ENCODE measurements around the gene PABPC1L.

Gene PABPC1L

DNA sequence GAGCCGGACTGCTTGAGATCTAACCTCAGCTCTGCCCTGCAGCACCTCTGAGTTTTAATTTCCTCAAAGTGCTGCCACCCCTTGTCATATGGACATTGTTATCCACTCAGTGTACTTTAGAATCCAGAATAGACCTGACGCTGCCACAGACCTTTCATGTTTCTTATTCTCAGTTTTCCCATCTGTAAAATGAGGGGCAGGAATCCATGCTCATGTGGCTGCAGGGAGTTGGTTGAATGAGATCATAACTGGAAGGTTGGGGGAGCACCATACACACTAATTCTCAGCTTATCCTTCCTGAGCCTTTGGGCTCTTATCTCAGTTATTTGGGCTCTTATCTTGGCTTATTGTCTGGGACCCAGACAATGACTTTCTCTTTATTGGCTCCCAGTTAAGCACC is 2.3 kb downstream of the PABPC1L start:
- Mint-ChIP-seq H3K4me3 (peak overlapping the region; percentile 16), H3K27ac (no peak overlapping the region)
- CTCF ChIA-PET = interaction anchor here (0.7 to 2.1 kb wide), 2 partner anchors 24 to 184 kb away, joined by 3 to 9 read pairs; no protein-coding TSS in a partner anchor

DNA sequence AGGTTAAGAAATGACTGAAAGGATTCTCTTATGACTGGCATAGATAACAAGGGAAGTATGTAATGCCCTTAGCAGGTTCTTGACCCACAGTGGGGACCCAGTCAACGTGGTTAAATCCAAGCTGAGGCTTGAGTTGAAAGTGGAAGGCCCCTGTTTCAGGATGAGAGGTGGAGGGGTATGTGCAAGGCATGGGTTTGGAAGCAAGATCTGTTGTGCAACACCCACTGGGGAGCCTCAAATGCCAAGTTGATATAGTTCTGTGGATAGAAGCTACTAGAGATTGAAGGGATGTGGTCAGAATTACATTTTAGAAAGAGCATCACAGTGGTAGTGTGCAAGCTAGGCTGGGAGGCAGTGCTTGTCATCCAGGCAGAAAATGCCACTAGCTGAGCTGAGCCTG is 5.1 kb downstream of the PABPC1L start:
- Mint-ChIP-seq H3K27me3 (no peaks in the 10 kb centered on the region), H3K4me3 (no peak overlapping the region), H3K9me3 (no peaks in the 10 kb centered on the region), H3K27ac (peak overlapping the region; percentile 53), H3K36me3 (peaks cover 25% of the 10 kb centered on the region), H3K4me1 (peaks cover 36% of the 10 kb centered on the region)
- DNase-seq = no peak
- CTCF ChIA-PET = no interaction called here

More for the DNA sequence above, 2.3 kb downstream of the PABPC1L start:
- H3K9me3 Mint-ChIP-seq = no peaks in the 10 kb centered on the region
- DNase-seq = no peak
- peaks cover 35% of the 10 kb centered on the region for H3K36me3 Mint-ChIP-seq
- H3K27me3 Mint-ChIP-seq = no peaks in the 10 kb centered on the region
- H3K4me1 Mint-ChIP-seq = peaks cover 49% of the 10 kb centered on the region

DNA sequence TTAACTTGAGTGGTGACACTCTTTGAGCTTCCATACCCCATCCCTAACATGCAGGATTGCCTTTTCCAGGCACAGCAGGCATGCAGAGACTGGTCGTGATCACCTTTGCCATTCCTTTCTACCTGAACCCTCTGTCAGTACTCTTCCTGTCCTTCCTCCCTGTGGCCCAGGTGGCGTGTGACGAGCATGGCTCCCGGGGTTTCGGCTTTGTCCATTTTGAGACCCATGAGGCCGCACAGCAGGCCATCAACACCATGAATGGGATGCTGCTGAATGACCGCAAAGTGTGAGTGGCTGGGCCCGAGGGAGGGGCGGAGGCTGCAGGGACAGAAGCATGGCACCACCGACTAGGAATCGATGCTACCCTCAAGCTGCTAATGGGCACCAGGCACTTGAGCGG is 6.7 kb downstream of the PABPC1L start:
- H3K4me3 Mint-ChIP-seq = no peak overlapping the region
- H3K27ac Mint-ChIP-seq = no peak overlapping the region
- no peaks in the 10 kb centered on the region for H3K9me3 Mint-ChIP-seq
- DNase-seq = no peak
- peaks cover 25% of the 10 kb centered on the region for H3K36me3 Mint-ChIP-seq
- H3K4me1 Mint-ChIP-seq = peaks cover 22% of the 10 kb centered on the region
- CTCF ChIA-PET = no interaction called here
- H3K27me3 Mint-ChIP-seq = no peaks in the 10 kb centered on the region

DNA sequence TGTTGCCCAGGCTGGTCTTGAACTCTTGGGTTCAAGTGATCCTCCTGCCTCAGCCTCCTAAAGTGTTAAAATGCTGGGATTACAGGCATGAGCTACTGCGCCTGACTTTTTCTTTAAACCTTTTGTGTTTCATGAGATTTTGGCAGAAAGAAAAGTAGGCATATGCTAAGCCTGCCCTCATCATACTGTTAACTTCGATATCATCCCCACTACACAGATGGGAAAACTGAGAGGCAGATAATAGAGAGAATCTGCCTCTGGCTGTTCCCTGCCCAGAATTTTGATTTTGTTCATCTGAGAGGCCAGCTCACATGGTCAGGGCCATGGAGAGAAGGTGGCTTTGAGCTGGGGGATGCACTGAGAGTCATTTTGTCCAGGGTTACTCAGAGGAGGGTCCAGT is 7.5 kb downstream of the PABPC1L start:
- CTCF ChIA-PET = interaction anchor here (1.1 kb wide), 1 partner anchor 377 kb away, joined by 3 read pairs; no protein-coding TSS in a partner anchor
- no peak for DNase-seq
- Mint-ChIP-seq H3K27me3 (no peaks in the 10 kb centered on the region), H3K36me3 (peaks cover 22% of the 10 kb centered on the region), H3K4me1 (peaks cover 22% of the 10 kb centered on the region), H3K9me3 (no peaks in the 10 kb centered on the region), H3K4me3 (no peak overlapping the region), H3K27ac (no peak overlapping the region)

- H3K4me1 Mint-ChIP-seq = peaks cover 18% of the 10 kb centered on the region
- DNase-seq = no peak
- H3K4me3 Mint-ChIP-seq = no peak overlapping the region
- no peaks in the 10 kb centered on the region for H3K27me3 Mint-ChIP-seq
- H3K27ac Mint-ChIP-seq = no peak overlapping the region
- no peaks in the 10 kb centered on the region for H3K9me3 Mint-ChIP-seq
- CTCF ChIA-PET = no interaction called here
- peaks cover 13% of the 10 kb centered on the region for H3K36me3 Mint-ChIP-seq
Observed at GRCh38 chr20:44918342-44918741, 8.5 kb downstream of the PABPC1L start.

GRCh38 chr20:44918761-44919160 is 8.9 kb downstream of the PABPC1L start:
- DNase-seq = no peak
- H3K27ac Mint-ChIP-seq = no peak overlapping the region
- H3K4me3 Mint-ChIP-seq = no peak overlapping the region
- H3K9me3 Mint-ChIP-seq = no peaks in the 10 kb centered on the region
- H3K36me3 Mint-ChIP-seq = peaks cover 8% of the 10 kb centered on the region
- CTCF ChIA-PET = interaction anchor here (0.6 kb wide), 1 partner anchor 39 kb away, joined by 4 read pairs; no protein-coding TSS in a partner anchor
- H3K4me1 Mint-ChIP-seq = peaks cover 14% of the 10 kb centered on the region
- H3K27me3 Mint-ChIP-seq = no peaks in the 10 kb centered on the region

DNA sequence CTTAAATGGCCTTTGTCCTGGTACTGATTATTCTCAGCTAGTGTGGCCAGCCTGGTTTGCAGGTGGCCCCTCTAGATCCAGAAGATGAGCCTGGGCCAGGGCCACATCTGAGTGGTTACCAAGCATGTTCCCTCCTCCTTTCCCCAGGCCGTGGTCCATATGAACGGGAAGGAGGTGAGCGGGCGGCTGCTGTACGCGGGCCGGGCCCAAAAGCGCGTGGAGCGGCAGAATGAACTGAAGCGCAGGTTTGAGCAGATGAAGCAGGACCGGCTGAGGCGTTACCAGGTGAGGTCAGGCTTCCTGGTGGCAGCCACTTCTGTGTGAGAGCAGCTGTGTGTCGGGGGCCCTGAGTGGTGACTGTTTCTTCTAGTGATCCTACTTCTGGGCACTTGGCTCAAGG is 11.6 kb downstream of the PABPC1L start:
- Mint-ChIP-seq H3K4me3 (no peak overlapping the region), H3K4me1 (no peaks in the 10 kb centered on the region), H3K27me3 (no peaks in the 10 kb centered on the region), H3K27ac (no peak overlapping the region), H3K9me3 (no peaks in the 10 kb centered on the region), H3K36me3 (peaks cover 7% of the 10 kb centered on the region)
- CTCF ChIA-PET = no interaction called here
- no peak for DNase-seq

GRCh38 chr20:44924541-44924940 is 14.7 kb downstream of the PABPC1L start:
- H3K27ac Mint-ChIP-seq = no peak overlapping the region
- no peaks in the 10 kb centered on the region for H3K27me3 Mint-ChIP-seq
- peaks cover 5% of the 10 kb centered on the region for H3K36me3 Mint-ChIP-seq
- no peaks in the 10 kb centered on the region for H3K4me1 Mint-ChIP-seq
- CTCF ChIA-PET = no interaction called here
- H3K9me3 Mint-ChIP-seq = no peaks in the 10 kb centered on the region
- no peak overlapping the region for H3K4me3 Mint-ChIP-seq
- DNase-seq = no peak

- H3K4me1 Mint-ChIP-seq = no peaks in the 10 kb centered on the region
- no peak for DNase-seq
- H3K4me3 Mint-ChIP-seq = no peak overlapping the region
- H3K9me3 Mint-ChIP-seq = no peaks in the 10 kb centered on the region
- peaks cover 18% of the 10 kb centered on the region for H3K36me3 Mint-ChIP-seq
- no peak overlapping the region for H3K27ac Mint-ChIP-seq
- CTCF ChIA-PET = no interaction called here
- H3K27me3 Mint-ChIP-seq = no peaks in the 10 kb centered on the region
Observed at GRCh38 chr20:44928595-44928994, 18.7 kb downstream of the PABPC1L start.

DNA sequence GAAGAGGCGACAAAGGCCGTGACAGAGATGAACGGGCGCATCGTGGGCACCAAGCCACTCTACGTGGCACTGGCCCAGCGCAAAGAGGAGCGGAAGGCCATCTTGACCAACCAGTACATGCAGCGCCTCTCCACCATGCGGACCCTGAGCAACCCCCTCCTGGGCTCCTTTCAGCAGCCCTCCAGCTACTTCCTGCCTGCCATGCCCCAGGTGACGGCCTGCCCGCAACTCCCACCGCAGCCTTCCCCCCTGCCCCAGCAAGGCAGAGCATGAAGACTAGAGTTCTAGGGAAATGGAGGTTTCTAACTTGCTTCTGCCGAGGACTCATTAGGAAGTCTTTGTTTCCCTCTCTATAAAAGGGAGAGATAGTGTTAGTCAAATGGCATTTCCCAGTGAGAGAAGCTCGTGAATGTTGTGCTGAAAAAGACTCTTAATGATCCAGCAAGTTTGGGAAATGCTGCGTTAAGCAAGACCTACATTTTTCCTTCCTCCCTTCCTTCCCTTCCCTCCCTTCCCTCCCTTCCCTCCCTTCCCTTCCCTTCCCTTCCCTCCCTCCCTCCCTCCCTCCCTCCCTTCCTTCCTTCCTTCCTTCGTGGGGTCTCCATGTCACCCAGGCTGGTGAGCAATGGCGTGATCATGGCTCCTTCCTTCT is 20.8 kb downstream of the PABPC1L start:
- CTCF ChIA-PET = interaction anchor here (1.1 kb wide), 1 partner anchor 42 kb away, joined by 3 read pairs; no protein-coding TSS in a partner anchor
- H3K4me1 Mint-ChIP-seq = no peaks in the 10 kb centered on the region

DNA sequence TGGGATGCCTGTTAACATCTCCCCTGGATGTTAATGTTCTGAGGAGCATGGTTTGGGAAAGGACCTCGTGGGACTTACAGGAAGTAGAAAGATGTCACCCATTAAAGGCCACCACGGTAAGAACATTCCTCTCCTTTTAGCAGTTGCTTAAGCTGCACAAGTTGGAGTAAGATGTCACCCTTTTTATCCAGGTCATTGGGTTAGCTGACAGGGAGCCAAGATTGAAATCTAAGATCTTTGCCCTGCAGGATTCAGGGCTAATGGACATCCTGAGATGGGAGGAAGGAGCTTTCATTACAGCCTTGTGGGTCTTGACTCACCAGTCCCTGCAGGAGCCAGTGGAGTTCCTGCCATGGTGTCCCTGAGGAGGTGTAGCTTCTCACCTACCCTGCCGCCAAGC is 22.1 kb downstream of the PABPC1L start:
- Mint-ChIP-seq H3K4me1 (no peaks in the 10 kb centered on the region), H3K27ac (no peak overlapping the region), H3K36me3 (peaks cover 23% of the 10 kb centered on the region), H3K9me3 (no peaks in the 10 kb centered on the region), H3K27me3 (no peaks in the 10 kb centered on the region), H3K4me3 (no peak overlapping the region)
- CTCF ChIA-PET = no interaction called here
- DNase-seq = no peak

More for the DNA sequence above, 20.8 kb downstream of the PABPC1L start:
- DNase-seq = no peak
- Mint-ChIP-seq H3K9me3 (no peaks in the 10 kb centered on the region), H3K4me3 (no peak overlapping the region), H3K27ac (no peak overlapping the region), H3K27me3 (no peaks in the 10 kb centered on the region), H3K36me3 (peaks cover 20% of the 10 kb centered on the region)

GRCh38 chr20:44932916-44933315 is 23.1 kb downstream of the PABPC1L start:
- no peaks in the 10 kb centered on the region for H3K27me3 Mint-ChIP-seq
- H3K27ac Mint-ChIP-seq = no peak overlapping the region
- CTCF ChIA-PET = no interaction called here
- H3K4me3 Mint-ChIP-seq = no peak overlapping the region
- DNase-seq = no peak
- H3K4me1 Mint-ChIP-seq = no peaks in the 10 kb centered on the region
- H3K9me3 Mint-ChIP-seq = no peaks in the 10 kb centered on the region
- peaks cover 32% of the 10 kb centered on the region for H3K36me3 Mint-ChIP-seq

DNA sequence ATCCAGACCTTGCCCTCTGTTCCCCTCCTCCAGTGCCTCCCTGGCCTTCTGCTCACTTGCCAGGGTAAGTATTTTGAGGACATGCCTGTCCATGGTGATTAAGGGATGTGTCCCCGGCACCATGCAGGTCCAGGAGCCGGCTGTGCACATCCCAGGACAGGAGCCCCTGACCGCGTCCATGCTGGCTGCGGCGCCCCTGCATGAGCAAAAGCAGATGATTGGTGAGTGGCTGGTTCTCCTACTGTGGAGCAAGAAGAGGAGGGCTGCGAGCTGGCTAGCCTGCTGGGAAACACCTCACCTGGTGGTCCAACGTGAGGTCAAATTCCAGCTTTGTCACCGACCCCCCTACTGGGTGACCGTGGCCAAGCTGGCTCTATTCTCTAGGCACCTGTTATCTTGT is 26.6 kb downstream of the PABPC1L start:
- no peaks in the 10 kb centered on the region for H3K4me1 Mint-ChIP-seq
- H3K36me3 Mint-ChIP-seq = peaks cover 39% of the 10 kb centered on the region
- no peaks in the 10 kb centered on the region for H3K27me3 Mint-ChIP-seq
- H3K4me3 Mint-ChIP-seq = no peak overlapping the region
- CTCF ChIA-PET = no interaction called here
- no peaks in the 10 kb centered on the region for H3K9me3 Mint-ChIP-seq
- H3K27ac Mint-ChIP-seq = no peak overlapping the region
- no peak for DNase-seq

GRCh38 chr20:44938637-44939036 is 28.8 kb downstream of the PABPC1L start:
- H3K36me3 Mint-ChIP-seq = peaks cover 39% of the 10 kb centered on the region
- DNase-seq = no peak
- no peaks in the 10 kb centered on the region for H3K27me3 Mint-ChIP-seq
- H3K27ac Mint-ChIP-seq = no peak overlapping the region
- no peak overlapping the region for H3K4me3 Mint-ChIP-seq
- H3K9me3 Mint-ChIP-seq = no peaks in the 10 kb centered on the region
- CTCF ChIA-PET = no interaction called here
- H3K4me1 Mint-ChIP-seq = no peaks in the 10 kb centered on the region

DNA sequence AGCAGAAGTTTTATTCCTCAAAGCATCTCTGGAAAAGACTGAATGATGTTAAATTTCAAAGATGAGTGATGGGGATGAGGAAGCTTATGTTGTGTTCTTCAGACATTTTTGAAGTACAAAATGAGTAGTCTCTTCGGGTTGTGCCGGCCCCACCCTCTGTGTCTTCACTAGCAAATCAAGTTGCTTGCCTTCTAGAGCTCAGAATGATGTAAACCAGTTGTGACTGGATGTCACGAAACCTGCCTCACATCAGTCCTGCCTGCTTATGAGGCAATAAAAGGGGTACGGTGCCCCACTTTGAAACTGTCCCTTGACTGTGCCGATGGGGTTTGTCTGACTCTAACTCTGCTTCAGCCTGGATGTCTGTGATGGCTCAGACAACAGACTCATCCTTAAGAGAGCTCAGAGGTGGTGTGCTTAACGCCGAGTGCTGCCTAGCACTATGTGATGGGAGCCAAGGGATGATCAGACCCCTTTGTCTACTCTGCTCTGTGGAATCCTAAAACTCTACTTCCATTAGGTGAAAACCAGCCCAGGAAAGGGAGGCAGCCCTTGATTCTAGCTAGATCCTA is 31.3 kb downstream of the PABPC1L start:
- Mint-ChIP-seq H3K4me1 (no peaks in the 10 kb centered on the region), H3K27ac (no peak overlapping the region), H3K4me3 (no peak overlapping the region), H3K9me3 (no peaks in the 10 kb centered on the region), H3K27me3 (no peaks in the 10 kb centered on the region), H3K36me3 (peaks cover 43% of the 10 kb centered on the region)
- no peak for DNase-seq
- CTCF ChIA-PET = no interaction called here

Measured in activated naive CD4-positive, alpha-beta T cell treated with anti-CD3 and anti-CD28 coated beads, Interleukin-2, amount 10 ng/mL, durations not matched to agents 7 days and 5 days (primary cell).